ENCODE results near the gene IL34.

GRCh38 chr16:70634861-70635260 lies 11.5 kb upstream of the IL34 start:
- no peak for TF ChIP-seq CTCF (IDR thresholded peaks at IDR 0.05)
- no peak for TF ChIP-seq POLR2A (IDR thresholded peaks at IDR 0.05)
